HG03521 (cell line): Measurements from ENCODE around the gene HIVEP1.

Experiments
- ATAC-seq: cut with Tn5 transposase; IDR thresholded peaks from one replicate; pipeline ENCODE4 v1.9.1; 2021; ENCODE audit warnings: mild to moderate bottlenecking, moderate library complexity; ENCODE audit not compliant: unreplicated experiment

The HIVEP1 gene

GRCh38 chr6:11992086-11992485, 20.0 kb upstream of the HIVEP1 start:
- no peak for ATAC-seq

- ATAC-seq: no peak
These were observed 17.1 kb upstream of the HIVEP1 start for GRCh38 chr6:11994875-11995461.

- ATAC-seq: no peak
These were observed 15.4 kb upstream of the HIVEP1 start for GRCh38 chr6:11996751-11997150.

- ATAC-seq: no peak
These were observed 12.9 kb upstream of the HIVEP1 start for GRCh38 chr6:11999246-11999645.

- no peak for ATAC-seq
These were observed 11.9 kb upstream of the HIVEP1 start for GRCh38 chr6:12000174-12000573.

- no peak for ATAC-seq
These were observed 11.0 kb upstream of the HIVEP1 start for GRCh38 chr6:12001004-12001705.

- ATAC-seq: no peak
These were observed 10.2 kb upstream of the HIVEP1 start for GRCh38 chr6:12001706-12002435.

GRCh38 chr6:12007473-12007872, 4.6 kb upstream of the HIVEP1 start:
- no peak for ATAC-seq

- no peak for ATAC-seq
These were observed 4.2 kb upstream of the HIVEP1 start for GRCh38 chr6:12007887-12008286.

- ATAC-seq: peak; percentile 19
These were observed 3.5 kb upstream of the HIVEP1 start for GRCh38 chr6:12008366-12009179.

- no peak for ATAC-seq
These were observed 2.9 kb upstream of the HIVEP1 start for GRCh38 chr6:12009180-12009685.

GRCh38 chr6:12009876-12010634, 2.1 kb upstream of the HIVEP1 start:
- no peak for ATAC-seq

- ATAC-seq: peak; percentile 21
These were observed 1.4 kb upstream of the HIVEP1 start for GRCh38 chr6:12010635-12011275.

GRCh38 chr6:12011276-12012037, 655 bp upstream of the HIVEP1 start:
- peak; percentile 61 for ATAC-seq

- ATAC-seq: no peak
These were observed 620 bp downstream of the HIVEP1 start for GRCh38 chr6:12012558-12013306.

- ATAC-seq: no peak
These were observed 1.2 kb downstream of the HIVEP1 start for GRCh38 chr6:12013307-12013719.

- ATAC-seq: no peak
These were observed 2.1 kb downstream of the HIVEP1 start for GRCh38 chr6:12014027-12014872.

GRCh38 chr6:12014873-12015149, 2.7 kb downstream of the HIVEP1 start:
- ATAC-seq: no peak
